Cardiac septum (tissue), 1 donor: Measurements from ENCODE around the gene DGCR8. TPM values are rescaled to one million over a fixed set of nuclear protein-coding genes. Genes with fewer than 3 reads are reported as not detected.

Experiments
- DNase-seq: peaks from one replicate; pipeline ENCODE4 v3.0.0-alpha.2; 2020; ENCODE audit warnings: low spot score
- intact Hi-C: fragments of 100-400 bp; cut with DNase I; formaldehyde crosslinking; loops from one replicate; pipeline ENCODE4 v1.14.0; 2022
- total RNA-seq: library from RNA; stranded (reverse); fragmentation: NEBNext Ultra II Directional; extraction: Animal tissue kit (Norgen Biotek cat#: 25700); gene quantifications from one replicate; pipeline ENCODE4 v1.2.1, GENCODE V29; 2021
- donor health status: DM: no; HTN: no; CAD: no.

The DGCR8 gene
- total RNA-seq, 1 donor from 2014 or later, result 19.1 TPM

- intact Hi-C loops, result loop anchor here (5.0 to 10.0 kb wide), 2 partner anchors 94 to 262 kb away; partner anchors contain the start of genes GNB1L, RTL10 and TANGO2
- DNase-seq, result no peak
Measured at GRCh38 chr22:20116376-20116950, 36.4 kb downstream of the DGCR8 start.

GRCh38 chr22:20116951-20117632, 37.1 kb downstream of the DGCR8 start, which contains the start of gene TRMT2A:
Gene TRMT2A (minus strand): TSS chr22:20117226. CDS start chr22:20116906, 320 bp downstream.
- DNase-seq, result peak; percentile 98
- intact Hi-C loops, result loop anchor here (1.0 to 10.0 kb wide), 3 partner anchors 38 to 262 kb away; partner anchors contain the start of genes GNB1L, RTL10 and TANGO2

GRCh38 chr22:20117633-20118299, 37.7 kb downstream of the DGCR8 start:
- no peak for DNase-seq
- intact Hi-C loops, result loop anchor here (1.0 to 10.0 kb wide), 3 partner anchors 38 to 263 kb away; partner anchors contain the start of genes GNB1L, RTL10 and TANGO2

GRCh38 chr22:20118300-20119020, 38.4 kb downstream of the DGCR8 start:
- DNase-seq, result no peak
- intact Hi-C loops, result loop anchor here (5.0 to 10.0 kb wide), 2 partner anchors 96 to 264 kb away; partner anchors contain the start of genes GNB1L, RTL10 and TANGO2

- intact Hi-C loops, result no loop called here
- DNase-seq, result no peak
Measured at GRCh38 chr22:20121856-20122415, 41.9 kb downstream of the DGCR8 start.

- intact Hi-C loops, result no loop called here
- DNase-seq, result no peak
Measured at GRCh38 chr22:20123366-20124082, 43.5 kb downstream of the DGCR8 start.

- no peak for DNase-seq
- intact Hi-C loops, result no loop called here
Measured at GRCh38 chr22:20124083-20124787, 44.2 kb downstream of the DGCR8 start.

- DNase-seq, result no peak
- intact Hi-C loops, result no loop called here
Measured at GRCh38 chr22:20125201-20126174, 45.4 kb downstream of the DGCR8 start.

GRCh38 chr22:20126284-20127029, 46.4 kb downstream of the DGCR8 start:
- DNase-seq, result no peak
- intact Hi-C loops, result no loop called here

GRCh38 chr22:20127318-20127868, 47.4 kb downstream of the DGCR8 start:
- intact Hi-C loops, result no loop called here
- DNase-seq, result no peak

GRCh38 chr22:20127869-20128618, 48.0 kb downstream of the DGCR8 start:
- no peak for DNase-seq
- intact Hi-C loops, result no loop called here

- no peak for DNase-seq
- intact Hi-C loops, result no loop called here
Measured at GRCh38 chr22:20128619-20128901, 48.5 kb downstream of the DGCR8 start.

GRCh38 chr22:20128902-20129746, 49.1 kb downstream of the DGCR8 start:
- DNase-seq, result no peak
- intact Hi-C loops, result no loop called here

GRCh38 chr22:20129747-20130014, 49.6 kb downstream of the DGCR8 start:
- DNase-seq, result no peak
- intact Hi-C loops, result loop anchor here (2.0 kb wide), 1 partner anchor 113 kb away; the partner anchor contains the start of gene ARVCF

GRCh38 chr22:20130319-20130718, 50.3 kb downstream of the DGCR8 start:
- DNase-seq, result no peak
- intact Hi-C loops, result loop anchor here (2.0 kb wide), 1 partner anchor 114 kb away; the partner anchor contains the start of gene ARVCF
